Measurements from ENCODE around the gene TNFRSF25.

DNA sequence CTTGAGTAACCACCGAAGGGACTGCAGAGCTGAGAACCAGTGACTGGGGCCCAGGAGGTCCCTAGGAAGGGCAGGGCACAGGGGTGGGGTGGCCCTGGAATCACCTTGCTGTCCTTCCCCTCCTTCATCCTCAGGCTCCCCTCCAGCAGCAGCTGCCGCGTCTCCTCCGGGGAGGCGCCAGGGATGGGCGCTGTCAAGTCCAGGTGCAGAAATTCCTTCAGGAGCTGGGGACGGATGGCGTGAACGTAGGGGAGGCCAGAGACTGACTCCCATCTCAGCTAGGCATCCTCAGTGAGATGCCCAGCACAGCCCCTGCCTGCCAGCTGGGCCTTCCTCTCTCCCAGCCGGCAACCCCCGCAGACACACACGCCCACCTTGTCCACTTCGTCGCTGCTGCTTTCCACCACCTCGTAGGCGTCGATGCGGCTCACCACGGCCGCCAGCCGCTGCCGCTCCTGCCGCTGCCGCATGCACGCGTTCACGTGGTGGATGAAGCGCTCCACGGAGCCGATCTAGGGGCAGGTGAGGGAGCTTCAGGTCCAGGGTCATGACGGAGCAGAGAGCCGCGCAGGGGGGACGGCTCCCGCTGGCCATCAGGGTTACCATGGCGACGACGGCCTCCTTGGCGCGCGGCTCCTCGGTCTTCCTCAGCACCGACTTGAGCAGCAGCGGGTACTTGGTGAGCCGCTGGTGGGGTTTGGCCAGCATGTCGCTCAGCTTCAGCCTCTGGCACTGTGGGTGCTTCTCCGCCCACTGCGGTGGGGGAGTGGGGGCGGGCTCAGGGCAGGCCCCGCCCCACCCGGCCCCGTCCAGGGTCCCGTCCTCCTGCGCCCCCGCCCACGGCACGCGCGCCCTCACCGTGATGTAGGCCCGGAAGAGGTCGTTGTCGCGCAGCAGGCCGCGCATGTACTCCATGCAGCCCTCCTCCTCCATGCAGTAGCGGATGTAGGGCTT lies 4.4 kb upstream of the TNFRSF25 start:
- TF ChIP-seq, protein P1, sequence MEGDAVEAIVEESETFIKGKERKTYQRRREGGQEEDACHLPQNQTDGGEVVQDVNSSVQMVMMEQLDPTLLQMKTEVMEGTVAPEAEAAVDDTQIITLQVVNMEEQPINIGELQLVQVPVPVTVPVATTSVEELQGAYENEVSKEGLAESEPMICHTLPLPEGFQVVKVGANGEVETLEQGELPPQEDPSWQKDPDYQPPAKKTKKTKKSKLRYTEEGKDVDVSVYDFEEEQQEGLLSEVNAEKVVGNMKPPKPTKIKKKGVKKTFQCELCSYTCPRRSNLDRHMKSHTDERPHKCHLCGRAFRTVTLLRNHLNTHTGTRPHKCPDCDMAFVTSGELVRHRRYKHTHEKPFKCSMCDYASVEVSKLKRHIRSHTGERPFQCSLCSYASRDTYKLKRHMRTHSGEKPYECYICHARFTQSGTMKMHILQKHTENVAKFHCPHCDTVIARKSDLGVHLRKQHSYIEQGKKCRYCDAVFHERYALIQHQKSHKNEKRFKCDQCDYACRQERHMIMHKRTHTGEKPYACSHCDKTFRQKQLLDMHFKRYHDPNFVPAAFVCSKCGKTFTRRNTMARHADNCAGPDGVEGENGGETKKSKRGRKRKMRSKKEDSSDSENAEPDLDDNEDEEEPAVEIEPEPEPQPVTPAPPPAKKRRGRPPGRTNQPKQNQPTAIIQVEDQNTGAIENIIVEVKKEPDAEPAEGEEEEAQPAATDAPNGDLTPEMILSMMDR (IDR thresholded peaks at IDR 0.05; ENCODE audit: extremely low read depth in 1 of 2, insufficient read depth in 1 of 2, low read depth in 1 of 2, low read length in 2 of 2): no peak
- TF ChIP-seq POLR2A (IDR thresholded peaks at IDR 0.05; ENCODE audit: low read depth, low read length) (no peak), FOS (IDR thresholded peaks at IDR 0.05; ENCODE audit: borderline replicate concordance, insufficient read depth, low read length) (no peak)
- TF ChIP-seq, protein P2, sequence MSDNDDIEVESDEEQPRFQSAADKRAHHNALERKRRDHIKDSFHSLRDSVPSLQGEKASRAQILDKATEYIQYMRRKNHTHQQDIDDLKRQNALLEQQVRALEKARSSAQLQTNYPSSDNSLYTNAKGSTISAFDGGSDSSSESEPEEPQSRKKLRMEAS (IDR thresholded peaks at IDR 0.05; ENCODE audit: insufficient read depth, insufficient read length): no peak
